ENCODE measurements around the gene TAF6L. TPM values are rescaled to one million over a fixed set of nuclear protein-coding genes. Genes with fewer than 3 reads are reported as not detected.

The TAF6L gene
- total and polyA plus RNA-seq, 2 of the 8 experiments (the other 6 are each of a cell fraction or from before 2014, with no cell fraction given), result 24.8 to 31.9 TPM

GRCh38 chr11:62732830-62733229 lies 38.4 kb upstream of the TAF6L start:
- no peak overlapping the region for H3K4ac ChIP-seq (replicated peaks; ENCODE audit: insufficient read length, low read depth, low read length)
- H3K14ac ChIP-seq (ENCODE audit: insufficient read length), result no peak overlapping the region
- no peak overlapping the region for H4K91ac ChIP-seq (replicated peaks; ENCODE audit: insufficient read length, low read length)
- no peak overlapping the region for H3K56ac ChIP-seq (replicated peaks; ENCODE audit: insufficient read length, low read depth, low read length)
- H3K79me1 ChIP-seq (ENCODE audit: low read depth, low read length), result no peaks in the 10 kb centered on the region
- H2AFZ ChIP-seq (ENCODE audit: low read length), result no peak overlapping the region
- H3K79me2 ChIP-seq (ENCODE audit: control insufficient read depth in 1 of 2, insufficient read depth in 2 of 2, low read length in 2 of 2), result peaks cover 0 to 33% of the 10 kb centered on the region in 2 experiments; a peak in 3 of 4 replicates
- no peak overlapping the region for H3K9ac ChIP-seq (replicated peaks in 1 of 4; ENCODE audit: extremely low read depth in 1 of 4, low read depth in 3 of 4, low read length in 3 of 4)
- ChIA-PET CTCF (ENCODE audit: partially characterized antibody) (interaction anchor here (0.7 to 6.1 kb wide), 6 partner anchors 17 to 863 kb away, joined by 3 to 32 read pairs (median 4); partner anchors contain the start of gene TMEM179B), POLR2A (ENCODE audit: partially characterized antibody) (interaction anchor here (1.0 to 10.9 kb wide), 4 partner anchors 19 to 121 kb away, joined by 3 to 192 read pairs (median 98); partner anchors contain the start of genes TAF6L and ZBTB3)
- H4K5ac ChIP-seq (ENCODE audit: insufficient read length, low read depth, low read length), result no peak overlapping the region
- H3K4me1 ChIP-seq (replicated peaks in 1 of 4; ENCODE audit: control insufficient read depth in 3 of 4, insufficient read depth in 4 of 4, low read length in 3 of 4), result no peaks in the 10 kb centered on the region
- H3K4me3 ChIP-seq (ENCODE audit: extremely low read depth in 1 of 4, insufficient read depth in 2 of 4, low read depth in 3 of 4, low read length in 4 of 4), result no peak overlapping the region
- no peak overlapping the region for H3K27ac ChIP-seq (ENCODE audit: low read depth, low read length)
- 92% methylated on average over 2 of the region's 2 CpGs; no CpG with 5 or more reads in 1 of the 2 experiments for WGBS, 2 experiments (ENCODE audit: extremely low coverage in 1 of 2, insufficient coverage in 1 of 2, insufficient read length in 1 of 2, insufficient replicate concordance in 2 of 2, low coverage in 1 of 2, low lambda C conversion rate in 2 of 2, missing lambda C conversion rate in 1 of 2)
- H2AK5ac ChIP-seq (ENCODE audit: low read depth, low read length), result no peak overlapping the region
- TF ChIP-seq KDM4A (IDR thresholded peaks at IDR 0.05; ENCODE audit: low read depth, low read length, severe bottlenecking) (no peak), RAD21 (IDR thresholded peaks at IDR 0.05 in 1 of 2, conservative IDR thresholded peaks at IDR 0.05 in 1 of 2; ENCODE audit: low read depth in 2 of 2, low read length in 2 of 2) (peak; percentile 51 to 56; a peak in 3 of 4 replicates)
- H2BK20ac ChIP-seq (ENCODE audit: low read length), result no peak overlapping the region
- no peak overlapping the region for H2BK15ac ChIP-seq (ENCODE audit: low read length)
- no peak overlapping the region for H3K23ac ChIP-seq (ENCODE audit: insufficient read length)
- no peaks in the 10 kb centered on the region for H4K20me1 ChIP-seq (replicated peaks in 1 of 2; ENCODE audit: control insufficient read depth in 1 of 2, insufficient read depth in 2 of 2, low read length in 2 of 2)
- H3K23me2 ChIP-seq (ENCODE audit: low read depth, low read length), result peaks cover 5% of the 10 kb centered on the region
- H2BK12ac ChIP-seq (ENCODE audit: low read depth, low read length), result no peak overlapping the region
- H4K8ac ChIP-seq (ENCODE audit: extremely low read depth, insufficient read depth, low read length), result no peak overlapping the region
- no peak overlapping the region for H3K18ac ChIP-seq (ENCODE audit: extremely low read depth, low read length)
- no peak overlapping the region for H3K4me2 ChIP-seq (ENCODE audit: insufficient read depth in 1 of 2, low read depth in 2 of 2, low read length in 2 of 2)
- no peaks in the 10 kb centered on the region for H3K9me3 ChIP-seq (ENCODE audit: insufficient read depth in 2 of 2, low read depth in 1 of 2, low read length in 1 of 2)
- FAIRE-seq (no peak), DNase-seq (ENCODE audit: low read depth in 1 of 2, low spot score in 2 of 2) (no peak)
- H2BK5ac ChIP-seq (ENCODE audit: low read depth, low read length), result no peak overlapping the region
- H2BK120ac ChIP-seq (replicated peaks; ENCODE audit: low read depth, low read length), result no peak overlapping the region
- H3K36me3 ChIP-seq (ENCODE audit: control insufficient read depth in 2 of 4, insufficient read depth in 4 of 4, low read length in 3 of 4), result peaks cover 5 to 23% (median 8%) of the 10 kb centered on the region in 4 experiments; a peak in 7 of 8 replicates
- H3K27me3 ChIP-seq (replicated peaks in 1 of 4; ENCODE audit: control insufficient read depth in 3 of 4, extremely low read depth in 1 of 4, insufficient read depth in 3 of 4, low read length in 3 of 4), result no peaks in the 10 kb centered on the region

Data from H1 (cell line).